ENCODE results near the gene ZNF511. TPM values are rescaled to one million over a fixed set of nuclear protein-coding genes. Genes with fewer than 3 reads are reported as not detected.

Gene ZNF511
- total and polyA plus RNA-seq, 3 donors from 2014 or later: 39.6 to 50.5 (median 46.5) TPM

DNA sequence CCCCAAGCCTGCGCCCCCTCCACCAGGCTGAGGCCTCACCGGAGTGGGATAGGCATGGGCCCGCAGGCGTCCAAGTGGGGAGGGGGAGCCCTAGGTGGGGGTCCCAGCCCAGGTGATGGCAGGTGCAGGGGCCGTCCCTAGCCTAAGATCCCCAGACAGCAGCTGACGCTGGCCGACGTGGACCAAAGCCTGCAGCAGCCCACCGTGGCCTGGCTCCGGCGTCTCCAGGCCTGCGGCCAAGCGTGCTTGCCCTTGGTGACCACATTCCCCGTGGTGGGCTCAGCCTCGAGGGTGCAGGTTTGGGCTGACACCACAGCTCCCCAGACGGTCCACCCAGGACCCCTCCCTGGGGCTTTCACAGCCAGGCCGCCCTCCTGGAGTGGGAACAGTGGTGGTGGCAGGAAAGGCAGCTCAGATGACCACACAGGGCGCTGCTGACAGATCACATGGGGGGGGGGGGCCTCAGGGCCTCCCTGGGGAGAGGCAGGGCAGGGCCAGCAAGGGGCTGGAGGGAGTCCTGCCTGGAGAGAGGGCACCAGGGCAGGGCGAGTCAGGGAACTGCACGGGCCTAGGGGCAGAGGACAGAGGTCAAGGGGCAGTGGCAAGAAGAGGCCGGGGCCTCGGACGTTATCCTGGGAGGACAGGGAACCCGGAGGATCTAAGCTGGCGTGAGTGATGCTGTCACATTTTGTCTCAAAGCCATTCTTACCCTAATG, 31.3 kb upstream of the ZNF511 start:
- DNase-seq: no peak
- 75 to 85% methylated on average over 10 to 22 of the region's 25 CpGs for WGBS, 2 donors
- Histone ChIP-seq H3K27ac (no peak overlapping the region), H3K9me3 (no peaks in the 10 kb centered on the region), H3K4me3 (no peak overlapping the region), H3K36me3 (ENCODE audit: low read depth, missing control alignments) (no peaks in the 10 kb centered on the region), H3K4me1 (no peaks in the 10 kb centered on the region), H3K27me3 (no peaks in the 10 kb centered on the region)
- intact Hi-C loops (cut with DNase I; ENCODE audit: low total_unique reads): no loop called here
- no peak for TF ChIP-seq POLR2A (IDR thresholded peaks at IDR 0.05)
- TF ChIP-seq, protein P1, sequence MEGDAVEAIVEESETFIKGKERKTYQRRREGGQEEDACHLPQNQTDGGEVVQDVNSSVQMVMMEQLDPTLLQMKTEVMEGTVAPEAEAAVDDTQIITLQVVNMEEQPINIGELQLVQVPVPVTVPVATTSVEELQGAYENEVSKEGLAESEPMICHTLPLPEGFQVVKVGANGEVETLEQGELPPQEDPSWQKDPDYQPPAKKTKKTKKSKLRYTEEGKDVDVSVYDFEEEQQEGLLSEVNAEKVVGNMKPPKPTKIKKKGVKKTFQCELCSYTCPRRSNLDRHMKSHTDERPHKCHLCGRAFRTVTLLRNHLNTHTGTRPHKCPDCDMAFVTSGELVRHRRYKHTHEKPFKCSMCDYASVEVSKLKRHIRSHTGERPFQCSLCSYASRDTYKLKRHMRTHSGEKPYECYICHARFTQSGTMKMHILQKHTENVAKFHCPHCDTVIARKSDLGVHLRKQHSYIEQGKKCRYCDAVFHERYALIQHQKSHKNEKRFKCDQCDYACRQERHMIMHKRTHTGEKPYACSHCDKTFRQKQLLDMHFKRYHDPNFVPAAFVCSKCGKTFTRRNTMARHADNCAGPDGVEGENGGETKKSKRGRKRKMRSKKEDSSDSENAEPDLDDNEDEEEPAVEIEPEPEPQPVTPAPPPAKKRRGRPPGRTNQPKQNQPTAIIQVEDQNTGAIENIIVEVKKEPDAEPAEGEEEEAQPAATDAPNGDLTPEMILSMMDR (IDR thresholded peaks at IDR 0.05): no peak

DNA sequence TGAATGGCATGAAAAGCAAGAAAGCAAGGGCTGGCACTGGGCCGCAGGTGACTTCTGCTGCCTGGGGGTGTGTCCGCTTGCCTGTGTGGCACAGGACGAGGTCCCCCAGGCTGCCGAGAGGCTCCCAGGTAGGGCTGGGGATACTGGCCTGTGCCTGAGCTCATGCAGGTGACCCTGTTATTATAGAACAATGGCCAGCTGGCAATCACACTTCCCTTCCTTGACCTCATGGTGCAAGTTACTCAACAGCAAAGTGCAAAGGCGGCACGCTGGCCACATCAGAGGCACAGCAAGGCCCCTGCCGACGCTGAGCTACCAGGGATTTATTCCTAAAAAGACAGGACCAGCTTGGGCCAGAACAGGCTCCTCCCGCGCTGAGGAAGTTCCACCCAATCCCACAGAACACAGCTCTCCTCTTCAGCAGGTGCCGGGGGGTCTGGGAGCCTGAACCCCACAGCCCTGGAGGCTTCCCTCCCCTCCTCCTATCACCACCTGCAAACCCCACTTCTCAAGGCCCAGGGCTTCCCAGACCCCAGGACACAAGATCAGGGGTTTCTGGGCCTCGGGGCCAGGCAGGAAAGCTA, 30.6 kb upstream of the ZNF511 start:
- no peaks in the 10 kb centered on the region for H3K9me3 ChIP-seq
- no peak for DNase-seq
- H3K27ac ChIP-seq: no peak overlapping the region
- WGBS, 2 donors: 82 to 95% methylated on average over 5 to 12 of the region's 12 CpGs
- H3K4me3 ChIP-seq: no peak overlapping the region
- H3K4me1 ChIP-seq: no peaks in the 10 kb centered on the region
- no peaks in the 10 kb centered on the region for H3K36me3 ChIP-seq (ENCODE audit: low read depth, missing control alignments)
- TF ChIP-seq, protein P1 (IDR thresholded peaks at IDR 0.05): no peak
- no peak for TF ChIP-seq POLR2A (IDR thresholded peaks at IDR 0.05)
- no peaks in the 10 kb centered on the region for H3K27me3 ChIP-seq
- intact Hi-C loops (cut with DNase I; ENCODE audit: low total_unique reads): no loop called here

DNA sequence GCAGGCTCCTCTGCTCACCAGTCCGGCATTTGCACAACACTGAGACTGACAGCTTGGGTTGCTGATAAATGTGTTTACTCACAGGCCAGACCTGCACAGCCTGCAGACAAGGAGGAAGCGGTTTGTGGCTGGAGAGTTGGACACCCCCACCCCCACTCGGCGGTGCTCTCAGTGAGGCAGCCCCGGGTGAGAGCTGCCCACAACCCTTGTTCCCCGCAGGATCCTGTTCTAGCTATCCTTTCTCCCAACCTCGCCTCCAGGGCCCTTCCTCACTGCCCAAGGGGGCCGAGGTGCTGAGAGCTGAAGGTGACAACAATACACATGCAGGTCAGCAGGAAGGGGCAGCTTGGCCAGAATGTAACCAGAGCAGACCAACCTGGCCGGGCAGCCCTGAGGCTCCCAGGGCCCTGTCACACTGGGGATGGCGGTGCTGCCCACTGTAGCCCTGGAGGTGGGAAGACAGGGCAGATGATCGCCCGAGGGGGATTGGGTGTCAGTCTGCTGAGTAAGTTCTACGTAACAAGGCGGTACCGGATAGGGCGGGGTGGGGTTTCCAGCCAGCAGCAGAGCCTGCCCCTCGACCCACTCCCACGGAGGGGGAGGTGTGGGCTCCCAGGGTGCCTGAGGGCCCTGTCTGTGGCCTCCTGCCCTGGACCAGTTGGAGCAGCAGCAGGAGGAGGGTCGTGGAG, 30.0 kb upstream of the ZNF511 start:
- H3K4me1 ChIP-seq: no peaks in the 10 kb centered on the region
- 77 to 80% methylated on average over 14 to 19 of the region's 19 CpGs for WGBS, 2 donors
- H3K36me3 ChIP-seq (ENCODE audit: low read depth, missing control alignments): no peaks in the 10 kb centered on the region
- TF ChIP-seq POLR2A (IDR thresholded peaks at IDR 0.05): no peak
- TF ChIP-seq, protein P1 (IDR thresholded peaks at IDR 0.05): no peak
- intact Hi-C loops (cut with DNase I; ENCODE audit: low total_unique reads): no loop called here
- H3K4me3 ChIP-seq: no peak overlapping the region
- H3K27me3 ChIP-seq: no peaks in the 10 kb centered on the region
- peak; percentile 52 for DNase-seq
- H3K27ac ChIP-seq: no peak overlapping the region
- no peaks in the 10 kb centered on the region for H3K9me3 ChIP-seq

DNA sequence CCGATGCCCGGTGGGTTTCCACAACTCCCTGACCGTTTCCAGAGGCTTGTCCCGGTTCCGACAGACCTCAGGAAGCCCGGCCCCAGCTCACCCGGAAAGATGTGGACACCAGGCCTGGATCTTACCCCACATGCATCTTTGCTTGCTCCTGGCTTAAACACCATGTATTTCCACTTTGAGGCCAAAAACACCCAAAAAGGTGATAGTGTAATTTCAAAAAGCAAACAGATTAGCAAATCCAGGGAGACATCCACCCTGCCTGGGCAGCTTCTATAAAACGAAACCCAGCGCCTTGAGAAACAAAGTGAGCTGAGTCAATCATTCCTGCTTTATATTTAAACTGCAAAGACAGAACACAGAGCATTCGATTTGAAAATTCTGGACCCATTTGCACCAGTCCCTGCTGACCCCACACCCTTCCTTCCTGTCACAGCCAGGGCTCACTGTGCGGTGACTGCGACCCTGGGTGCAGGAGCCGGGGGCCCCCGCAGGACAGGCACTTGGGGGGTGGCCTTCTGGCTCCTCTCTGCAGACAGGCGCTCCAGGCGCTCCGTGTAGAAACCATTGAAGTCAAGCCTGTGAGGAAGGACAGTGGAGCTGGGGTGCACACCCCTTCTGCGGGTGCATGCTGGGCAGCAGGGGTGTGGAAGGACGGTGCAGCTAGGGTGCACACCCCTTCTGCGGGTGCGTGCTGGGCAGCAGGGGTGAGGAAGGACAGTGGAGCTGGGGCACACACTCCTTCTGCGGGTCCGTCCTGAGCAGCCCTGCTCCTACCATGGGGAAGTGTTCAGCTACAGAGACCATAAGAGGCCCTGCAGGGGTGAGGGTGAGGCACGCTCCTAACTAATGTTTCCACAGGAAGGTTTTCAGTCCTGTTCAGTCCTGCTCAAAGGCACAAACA, 29.1 kb upstream of the ZNF511 start:
- Histone ChIP-seq H3K36me3 (ENCODE audit: low read depth, missing control alignments) (no peaks in the 10 kb centered on the region), H3K27ac (no peak overlapping the region), H3K4me3 (no peak overlapping the region), H3K4me1 (no peaks in the 10 kb centered on the region), H3K27me3 (no peaks in the 10 kb centered on the region), H3K9me3 (no peaks in the 10 kb centered on the region)
- 84 to 87% methylated on average over 17 to 24 of the region's 24 CpGs for WGBS, 2 donors
- intact Hi-C loops (cut with DNase I; ENCODE audit: low total_unique reads): no loop called here
- no peak for TF ChIP-seq POLR2A (IDR thresholded peaks at IDR 0.05)
- TF ChIP-seq, protein P1 (IDR thresholded peaks at IDR 0.05): no peak
- DNase-seq: no peak
